SK-N-SH (cell line): ENCODE data around the gene OSBP2. TPM values are rescaled to one million over a fixed set of nuclear protein-coding genes. Genes with fewer than 3 reads are reported as not detected.

Source experiments
- CTCF ChIA-PET: fragments of 300-600, 350-600 bp; formaldehyde crosslinking; extraction: SDS; loops from one replicate; lab custom pipeline; 2021; lab: Yijun Ruan, JAX
- POLR2A ChIA-PET: fragments of 350-600 bp; sonication (Branson Sonifier 250); formaldehyde crosslinking; extraction: SDS; loops from one replicate; lab custom pipeline; 2020; ENCODE audit warnings: antibody characterized with exemption, inconsistent platforms; lab: Yijun Ruan, JAX
- DNase-seq: peaks from one replicate; pipeline ENCODE4 v3.0.0; 2012
- H2AFZ ChIP-seq: fragments of 200-600 bp; sonication (generic); 2 replicates; pipeline ENCODE4 v1.8.1; 2016; ENCODE audit warnings: antibody characterized with exemption, mild to moderate bottlenecking, low read depth
- H3F3A ChIP-seq: fragments of 200-600 bp; sonication (generic); replicated peaks from 2 replicates; pipeline ENCODE3; 2016; ENCODE audit warnings: antibody characterized with exemption, mild to moderate bottlenecking; ENCODE audit not compliant: insufficient read depth
- H3K27ac ChIP-seq, 2 experiments: fragments of 200-500 bp in 1 of 2; fragments of 200-600 bp in 1 of 2; sonication (Bioruptor generic) in 1 of 2; sonication (generic), shearing (Covaris generic) in 1 of 2; 2 replicates each; pipeline versions ENCODE4 v1.5.1 to v1.6.1; 2014 to 2016; ENCODE audit warnings: low read depth in 2 of 2, inconsistent platforms in 1 of 2, low read length in 1 of 2, mild to moderate bottlenecking in 1 of 2, mixed read lengths in 1 of 2
- H3K27me3 ChIP-seq: fragments of 200-600 bp; sonication (generic), shearing (Covaris generic); 2 replicates; pipeline ENCODE4 v1.6.1; 2016; ENCODE audit warnings: mixed run types; ENCODE audit not compliant: insufficient read depth
- H3K36me3 ChIP-seq, 2 experiments: fragments of 200-500 bp in 1 of 2; fragments of 200-600 bp in 1 of 2; sonication (Bioruptor generic) in 1 of 2; sonication (generic) in 1 of 2; replicated peaks in 1 of 2; 2 replicates each; pipeline versions ENCODE3 to v1.5.1; 2014 to 2016; ENCODE audit warnings: low read length in 1 of 2, mild to moderate bottlenecking in 1 of 2; ENCODE audit not compliant: insufficient read depth in 2 of 2, control insufficient read depth in 1 of 2
- H3K4me1 ChIP-seq, 2 experiments: fragments of 200-500 bp in 1 of 2; fragments of 200-600 bp in 1 of 2; sonication (Bioruptor generic) in 1 of 2; sonication (generic), shearing (Covaris generic) in 1 of 2; 2 replicates each; pipeline versions ENCODE4 v1.5.1 to v1.6.1; 2014 to 2016; ENCODE audit warnings: low read depth in 1 of 2, low read length in 1 of 2, mixed run types in 1 of 2; ENCODE audit not compliant: insufficient read depth in 2 of 2, control insufficient read depth in 1 of 2
- H3K4me2 ChIP-seq: fragments of 200-600 bp; sonication (generic), shearing (Covaris generic); 2 replicates; pipeline ENCODE4 v1.6.1; 2017; ENCODE audit warnings: mixed run types
- H3K4me3 ChIP-seq, 2 experiments: fragments of 200-500 bp in 1 of 2; fragments of 200-600 bp in 1 of 2; sonication (Bioruptor generic) in 1 of 2; sonication (generic), shearing (Covaris generic) in 1 of 2; 2 replicates each; pipeline versions ENCODE4 v1.5.1 to v1.8.1; 2014 to 2016; ENCODE audit warnings: low read depth in 2 of 2, inconsistent platforms in 1 of 2, low read length in 1 of 2, mild to moderate bottlenecking in 1 of 2, mixed read lengths in 1 of 2, moderate library complexity in 1 of 2
- H3K79me2 ChIP-seq: fragments of 200-600 bp; sonication (generic); 2 replicates; pipeline ENCODE4 v1.8.1; 2017; ENCODE audit warnings: mild to moderate bottlenecking; ENCODE audit not compliant: insufficient read depth
- H3K9ac ChIP-seq: fragments of 200-600 bp; sonication (generic); 2 replicates; pipeline ENCODE4 v1.6.1; 2017; ENCODE audit warnings: mixed run types
- H3K9me2 ChIP-seq: fragments of 200-600 bp; sonication (generic); 2 replicates; pipeline ENCODE4 v1.6.1; 2017; ENCODE audit warnings: mixed run types
- H3K9me3 ChIP-seq: fragments of 200-600 bp; sonication (generic); 2 replicates; pipeline ENCODE4 v1.6.1; 2017; ENCODE audit warnings: mixed run types, mild to moderate bottlenecking, moderate library complexity
- H4K20me1 ChIP-seq: fragments of 200-600 bp; sonication (generic); 2 replicates; pipeline ENCODE4 v1.6.1; 2017; ENCODE audit warnings: mild to moderate bottlenecking, mixed run types; ENCODE audit not compliant: insufficient read depth
- ELF1 ChIP-seq: IDR thresholded peaks from 2 replicates; pipeline ENCODE4 v1.4.0; 2012
- EZH2phosphoT487 ChIP-seq: fragments of 200-600 bp; sonication (generic); IDR thresholded peaks from 2 replicates; pipeline ENCODE4 v1.6.1; 2017; ENCODE audit warnings: low read depth, mixed run types, mild to moderate bottlenecking, antibody characterized with exemption, moderate library complexity, borderline replicate concordance
- FOSL2 ChIP-seq: IDR thresholded peaks from 2 replicates; pipeline ENCODE4 v1.4.0; 2012; ENCODE audit warnings: low read depth, mild to moderate bottlenecking, moderate library complexity, borderline replicate concordance
- GATA2 ChIP-seq: sonication (generic); formaldehyde crosslinking; IDR thresholded peaks from 2 replicates; pipeline ENCODE4 v1.5.0; 2020; ENCODE audit warnings: mild to moderate bottlenecking, missing genetic modification reagents
- JUND ChIP-seq: IDR thresholded peaks from 2 replicates; pipeline ENCODE4 v1.4.0; 2012
- RAD21 ChIP-seq: IDR thresholded peaks from 2 replicates; pipeline ENCODE4 v1.6.1; 2012; ENCODE audit warnings: mild to moderate bottlenecking, low read length
- RCOR1 ChIP-seq: fragments of 150-350 bp; IDR thresholded peaks from 2 replicates; pipeline ENCODE4 v1.6.1; 2017; ENCODE audit warnings: antibody characterized with exemption, low read length
- RXRA ChIP-seq: IDR thresholded peaks from 2 replicates; pipeline ENCODE4 v1.4.0; 2012; ENCODE audit warnings: low read depth, mild to moderate bottlenecking, borderline replicate concordance
- SIN3A ChIP-seq: IDR thresholded peaks from 2 replicates; pipeline ENCODE4 v1.6.1; 2012; ENCODE audit warnings: low read depth, mild to moderate bottlenecking, low read length, moderate library complexity, borderline replicate concordance
- SMC3 ChIP-seq: IDR thresholded peaks from 2 replicates; pipeline ENCODE4 v1.6.1; 2012; ENCODE audit warnings: low read depth, low read length, improper control_type of control experiment
- TAF1 ChIP-seq: IDR thresholded peaks from 2 replicates; pipeline ENCODE4 v1.6.1; 2012; ENCODE audit warnings: low read depth, mild to moderate bottlenecking, low read length, moderate library complexity, borderline replicate concordance
- TEAD4 ChIP-seq: IDR thresholded peaks from 2 replicates; pipeline ENCODE4 v1.4.0; 2012; ENCODE audit warnings: mild to moderate bottlenecking, borderline replicate concordance; ENCODE audit not compliant: insufficient read depth
- WGBS: methylation state at CpG from one replicate; pipeline ENCODE4 v1.1.6; 2017; ENCODE audit warnings: low lambda C conversion rate; 5-methylcytosine and 5-hydroxymethylcytosine counted together
- polyA plus RNA-seq, 3 experiments: library from polyadenylated mRNA; depleted of rRNA; stranded (reverse); fragments of >200 nt; gene quantifications; 2 replicates each; pipeline ENCODE4 v1.2.3, GENCODE V29; 2012
- TF ChIP-seq, protein P1 (sequence below): IDR thresholded peaks from 2 replicates; pipeline ENCODE4 v1.6.1; 2012; ENCODE audit warnings: mild to moderate bottlenecking, low read depth, low read length, moderate library complexity
- TF ChIP-seq, protein P2 (sequence below): fragments of 150-350 bp; IDR thresholded peaks from 2 replicates; pipeline ENCODE4 v1.6.1; 2016; ENCODE audit warnings: mild to moderate bottlenecking, low read depth, low read length

OSBP2 gene
- polyA plus RNA-seq, 1 of the 3 experiments (the other 2 are of a cell fraction): 3.1 TPM

DNA sequence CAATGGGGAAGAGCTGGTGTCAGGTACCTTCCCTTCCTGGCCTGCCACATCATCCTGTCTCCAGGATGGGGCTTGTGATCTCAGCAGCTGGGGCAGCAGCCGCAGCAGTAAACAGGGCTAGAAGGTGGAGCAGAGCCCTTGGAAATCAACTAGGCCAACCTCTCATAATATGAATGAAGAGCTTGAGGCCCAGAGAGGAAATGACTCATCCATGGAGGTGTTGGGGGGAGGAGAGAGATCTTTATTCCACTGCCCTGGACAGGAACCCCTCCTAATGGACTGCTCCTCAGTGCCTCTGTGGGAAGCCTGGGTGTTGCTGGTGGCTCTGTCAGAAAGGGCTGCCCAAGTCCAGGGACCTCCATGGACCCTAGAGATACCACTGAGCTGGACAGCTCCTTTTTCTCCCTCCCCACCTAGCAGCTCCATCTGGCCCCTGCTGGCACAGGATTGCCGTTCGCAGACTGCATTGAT lies 111.8 kb downstream of the OSBP2 start:
- TF ChIP-seq JUND (peak; percentile 68), GATA2 (CRISPR knock-in tag) (no peak), RCOR1 (no peak), SIN3A (no peak), EZH2phosphoT487 (no peak), FOSL2 (peak; percentile 66; the same call in 1 of the 2 replicates), RAD21 (no peak)
- TF ChIP-seq, protein P1, sequence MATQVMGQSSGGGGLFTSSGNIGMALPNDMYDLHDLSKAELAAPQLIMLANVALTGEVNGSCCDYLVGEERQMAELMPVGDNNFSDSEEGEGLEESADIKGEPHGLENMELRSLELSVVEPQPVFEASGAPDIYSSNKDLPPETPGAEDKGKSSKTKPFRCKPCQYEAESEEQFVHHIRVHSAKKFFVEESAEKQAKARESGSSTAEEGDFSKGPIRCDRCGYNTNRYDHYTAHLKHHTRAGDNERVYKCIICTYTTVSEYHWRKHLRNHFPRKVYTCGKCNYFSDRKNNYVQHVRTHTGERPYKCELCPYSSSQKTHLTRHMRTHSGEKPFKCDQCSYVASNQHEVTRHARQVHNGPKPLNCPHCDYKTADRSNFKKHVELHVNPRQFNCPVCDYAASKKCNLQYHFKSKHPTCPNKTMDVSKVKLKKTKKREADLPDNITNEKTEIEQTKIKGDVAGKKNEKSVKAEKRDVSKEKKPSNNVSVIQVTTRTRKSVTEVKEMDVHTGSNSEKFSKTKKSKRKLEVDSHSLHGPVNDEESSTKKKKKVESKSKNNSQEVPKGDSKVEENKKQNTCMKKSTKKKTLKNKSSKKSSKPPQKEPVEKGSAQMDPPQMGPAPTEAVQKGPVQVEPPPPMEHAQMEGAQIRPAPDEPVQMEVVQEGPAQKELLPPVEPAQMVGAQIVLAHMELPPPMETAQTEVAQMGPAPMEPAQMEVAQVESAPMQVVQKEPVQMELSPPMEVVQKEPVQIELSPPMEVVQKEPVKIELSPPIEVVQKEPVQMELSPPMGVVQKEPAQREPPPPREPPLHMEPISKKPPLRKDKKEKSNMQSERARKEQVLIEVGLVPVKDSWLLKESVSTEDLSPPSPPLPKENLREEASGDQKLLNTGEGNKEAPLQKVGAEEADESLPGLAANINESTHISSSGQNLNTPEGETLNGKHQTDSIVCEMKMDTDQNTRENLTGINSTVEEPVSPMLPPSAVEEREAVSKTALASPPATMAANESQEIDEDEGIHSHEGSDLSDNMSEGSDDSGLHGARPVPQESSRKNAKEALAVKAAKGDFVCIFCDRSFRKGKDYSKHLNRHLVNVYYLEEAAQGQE: peak; percentile 91
- Histone ChIP-seq H3K27ac (no peak overlapping the region), H3K36me3 (no peaks in the 10 kb centered on the region), H3K9me2 (no peaks in the 10 kb centered on the region), H3K4me3 (no peak overlapping the region), H3K4me2 (peak overlapping the region; percentile 2; the same call in 1 of the 2 replicates), H3F3A (no peaks in the 10 kb centered on the region), H3K9ac (no peak overlapping the region), H3K27me3 (no peaks in the 10 kb centered on the region), H2AFZ (no peak overlapping the region), H3K4me1 (peaks cover 8 to 13% of the 10 kb centered on the region in 2 experiments; a peak in 2 of 4 replicates), H3K79me2 (no peaks in the 10 kb centered on the region), H4K20me1 (peaks cover 25% of the 10 kb centered on the region), H3K9me3 (no peaks in the 10 kb centered on the region)
- 95% methylated on average over 2 of the region's 3 CpGs for WGBS
- no peak for DNase-seq
- ChIA-PET CTCF (interaction anchor here (0.6 to 1.6 kb wide), 9 partner anchors 9 to 279 kb away, joined by 3 to 6 read pairs (median 3); no protein-coding TSS in a partner anchor), POLR2A (no interaction called here)

DNA sequence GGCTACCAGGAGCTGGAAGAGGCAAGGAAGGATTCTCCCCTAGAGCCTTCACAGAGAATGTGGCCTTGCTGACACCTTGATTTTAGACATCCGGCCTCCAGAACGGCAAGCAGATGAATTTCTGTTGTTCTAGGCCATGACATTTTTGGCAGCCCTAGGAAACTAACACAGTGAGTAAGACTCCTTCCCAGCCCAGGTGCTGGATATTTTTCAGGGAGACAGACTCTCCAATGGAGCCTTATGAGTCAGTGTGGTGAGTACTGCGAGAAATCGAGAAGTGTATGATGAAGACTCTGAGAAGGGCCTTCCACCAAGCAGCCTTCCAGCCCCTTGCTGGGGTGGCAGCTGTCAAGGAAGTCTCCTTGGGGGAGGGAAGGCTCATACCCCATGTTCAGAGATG lies 114.4 kb downstream of the OSBP2 start:
- H3K4me2 ChIP-seq: no peak overlapping the region
- TF ChIP-seq GATA2 (CRISPR knock-in tag) (no peak), TAF1 (no peak), ELF1 (no peak), SMC3 (no peak), TEAD4 (no peak), RXRA (no peak)
- TF ChIP-seq, protein P2, sequence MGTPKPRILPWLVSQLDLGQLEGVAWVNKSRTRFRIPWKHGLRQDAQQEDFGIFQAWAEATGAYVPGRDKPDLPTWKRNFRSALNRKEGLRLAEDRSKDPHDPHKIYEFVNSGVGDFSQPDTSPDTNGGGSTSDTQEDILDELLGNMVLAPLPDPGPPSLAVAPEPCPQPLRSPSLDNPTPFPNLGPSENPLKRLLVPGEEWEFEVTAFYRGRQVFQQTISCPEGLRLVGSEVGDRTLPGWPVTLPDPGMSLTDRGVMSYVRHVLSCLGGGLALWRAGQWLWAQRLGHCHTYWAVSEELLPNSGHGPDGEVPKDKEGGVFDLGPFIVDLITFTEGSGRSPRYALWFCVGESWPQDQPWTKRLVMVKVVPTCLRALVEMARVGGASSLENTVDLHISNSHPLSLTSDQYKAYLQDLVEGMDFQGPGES: no peak
- H3K79me2 ChIP-seq: no peaks in the 10 kb centered on the region
- 86% methylated on average over 4 of the region's 4 CpGs for WGBS
- CTCF ChIA-PET: interaction anchor here (2.4 kb wide), 1 partner anchor 12 kb away, joined by 10 read pairs; no protein-coding TSS in a partner anchor
- POLR2A ChIA-PET: no interaction called here
- no peak for DNase-seq
- no peaks in the 10 kb centered on the region for H3F3A ChIP-seq
- no peak overlapping the region for H2AFZ ChIP-seq
- H3K9me2 ChIP-seq: no peaks in the 10 kb centered on the region
- no peaks in the 10 kb centered on the region for H3K27me3 ChIP-seq
- no peak overlapping the region for H3K27ac ChIP-seq
- 0 out of 2 replicates have a peak, but pooled peaks cover 1% of the 10 kb centered on the region for H4K20me1 ChIP-seq
- no peaks in the 10 kb centered on the region for H3K9me3 ChIP-seq
- H3K9ac ChIP-seq: no peak overlapping the region
- H3K4me3 ChIP-seq: no peak overlapping the region
- H3K36me3 ChIP-seq: no peaks in the 10 kb centered on the region
- H3K4me1 ChIP-seq: peaks cover 0 to 10% of the 10 kb centered on the region in 2 experiments; a peak in 2 of 4 replicates
